Fibroblast of lung (primary cell): ENCODE measurements around the gene EXPH5. TPM values are rescaled to one million over a fixed set of nuclear protein-coding genes. Genes with fewer than 3 reads are reported as not detected.

Source experiments
- DNase-seq, 2 donors: peaks; one replicate each; pipeline versions ENCODE4 v3.0.0 to v3.0.0-alpha.2; 2010; ENCODE audit warnings: low read depth in 2 of 2
- H2AFZ ChIP-seq: 2 replicates; pipeline ENCODE4 v1.5.1; 2012; ENCODE audit warnings: low read length, control low read depth, inconsistent platforms
- H3K27ac ChIP-seq: 2 replicates; pipeline ENCODE4 v1.5.1; 2011; ENCODE audit warnings: low read length, control low read depth; ENCODE audit not compliant: insufficient read depth
- H3K27me3 ChIP-seq: 2 replicates; pipeline ENCODE4 v1.5.1; 2011; ENCODE audit warnings: mild to moderate bottlenecking, low read length; ENCODE audit not compliant: control insufficient read depth, insufficient read depth
- H3K36me3 ChIP-seq: 2 replicates; pipeline ENCODE4 v1.5.1; 2011; ENCODE audit warnings: low read length; ENCODE audit not compliant: control insufficient read depth, insufficient read depth
- H3K4me1 ChIP-seq: 2 replicates; pipeline ENCODE4 v1.5.1; 2011; ENCODE audit warnings: low read length; ENCODE audit not compliant: control insufficient read depth, insufficient read depth; ENCODE audit errors: extremely low read depth
- H3K4me2 ChIP-seq: 2 replicates; pipeline ENCODE4 v1.5.1; 2011; ENCODE audit warnings: low read length, control low read depth; ENCODE audit not compliant: insufficient read depth; ENCODE audit errors: extremely low read depth
- H3K4me3 ChIP-seq, 4 experiments: fragments of 200-600 bp in 1 of 4; sonication (generic) in 1 of 4; replicated peaks in 1 of 4; 2 replicates each; pipeline ENCODE4 v1.5.1; 2011 to 2016; ENCODE audit warnings: low read length in 4 of 4, low read depth in 3 of 4, mild to moderate bottlenecking in 3 of 4, control low read depth in 2 of 4, inconsistent platforms in 1 of 4, mixed read lengths in 1 of 4; ENCODE audit not compliant: insufficient read depth in 1 of 4; ENCODE audit errors: control extremely low read depth in 1 of 4
- H3K79me2 ChIP-seq: 2 replicates; pipeline ENCODE4 v1.5.1; 2012; ENCODE audit warnings: mild to moderate bottlenecking, low read length, inconsistent platforms; ENCODE audit not compliant: control insufficient read depth, insufficient read depth
- H3K9ac ChIP-seq: 2 replicates; pipeline ENCODE4 v1.5.1; 2011; ENCODE audit warnings: mild to moderate bottlenecking, low read length, control low read depth; ENCODE audit not compliant: insufficient read depth
- H3K9me3 ChIP-seq: 2 replicates; pipeline ENCODE4 v1.5.1; 2012; ENCODE audit warnings: low read depth, low read length; ENCODE audit not compliant: control insufficient read depth, insufficient read depth
- H4K20me1 ChIP-seq: 2 replicates; pipeline ENCODE4 v1.5.1; 2011; ENCODE audit warnings: low read length; ENCODE audit not compliant: control insufficient read depth, insufficient read depth; ENCODE audit errors: extremely low read depth
- EZH2 ChIP-seq: IDR thresholded peaks from 2 replicates; pipeline ENCODE4 v1.5.1; 2012; ENCODE audit warnings: low read length, control low read depth, mild to moderate bottlenecking; ENCODE audit errors: missing control alignments
- polyA plus RNA-seq, 2 donors: library from polyadenylated mRNA; depleted of rRNA in 1 of 2; stranded (reverse) in 1 of 2; unstranded in 1 of 2; fragments of >200 nt; gene quantifications; 2 replicates each; pipeline ENCODE4 v1.2.1, GENCODE V29; 2011 to 2012; ENCODE audit warnings: missing spikeins in 1 of 2
- total RNA-seq: library from RNA; depleted of rRNA; stranded (reverse); fragments of >200 nt; gene quantifications from 2 replicates; pipeline ENCODE4 v1.2.1, GENCODE V29; 2014
- TF ChIP-seq, protein P1 (sequence below), 2 donors: IDR thresholded peaks in 1 of 2; conservative IDR thresholded peaks in 1 of 2; 1 replicate in 1 of 2; 2 replicates in 1 of 2; pipeline ENCODE4 v1.5.1; 2011 to 2012; ENCODE audit warnings: low read length in 2 of 2, control low read depth in 1 of 2, inconsistent platforms in 1 of 2, low read depth in 1 of 2, mild to moderate bottlenecking in 1 of 2

The EXPH5 gene
- total and polyA plus RNA-seq, 2 donors (not counting 1 experiment from before 2014, with no cell fraction given) = 2.9 to 11.2 TPM

DNA sequence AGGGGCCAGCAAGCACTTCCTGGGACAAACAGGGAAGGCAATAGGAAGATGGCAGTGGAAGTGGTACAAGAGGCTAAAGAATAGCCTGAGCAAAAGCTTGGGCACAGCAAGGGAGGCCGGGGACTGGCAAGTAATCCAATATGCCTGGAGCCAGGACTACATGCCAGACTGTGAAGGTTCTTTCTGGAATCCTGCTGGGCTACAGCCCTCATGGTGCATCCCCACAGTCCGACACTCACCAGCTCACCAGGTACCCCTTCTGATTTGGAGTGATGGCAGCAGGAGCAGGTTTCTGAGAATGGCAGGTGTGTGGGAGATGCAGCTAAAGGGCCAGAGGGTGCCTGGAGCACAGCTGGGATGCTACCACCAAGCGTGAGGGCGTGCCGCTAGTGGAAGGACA is 63.1 kb downstream of the EXPH5 start:
- Histone ChIP-seq H3K4me2 (no peak overlapping the region), H3K27me3 (no peaks in the 10 kb centered on the region), H3K79me2 (no peaks in the 10 kb centered on the region), H2AFZ (no peak overlapping the region), H3K36me3 (no peaks in the 10 kb centered on the region), H3K27ac (no peak overlapping the region), H3K9ac (no peak overlapping the region), H4K20me1 (no peaks in the 10 kb centered on the region), H3K4me1 (no peaks in the 10 kb centered on the region), H3K9me3 (no peaks in the 10 kb centered on the region), H3K4me3 (no peak overlapping the region)
- no peak for DNase-seq
- no peak for TF ChIP-seq EZH2
- TF ChIP-seq, protein P1, sequence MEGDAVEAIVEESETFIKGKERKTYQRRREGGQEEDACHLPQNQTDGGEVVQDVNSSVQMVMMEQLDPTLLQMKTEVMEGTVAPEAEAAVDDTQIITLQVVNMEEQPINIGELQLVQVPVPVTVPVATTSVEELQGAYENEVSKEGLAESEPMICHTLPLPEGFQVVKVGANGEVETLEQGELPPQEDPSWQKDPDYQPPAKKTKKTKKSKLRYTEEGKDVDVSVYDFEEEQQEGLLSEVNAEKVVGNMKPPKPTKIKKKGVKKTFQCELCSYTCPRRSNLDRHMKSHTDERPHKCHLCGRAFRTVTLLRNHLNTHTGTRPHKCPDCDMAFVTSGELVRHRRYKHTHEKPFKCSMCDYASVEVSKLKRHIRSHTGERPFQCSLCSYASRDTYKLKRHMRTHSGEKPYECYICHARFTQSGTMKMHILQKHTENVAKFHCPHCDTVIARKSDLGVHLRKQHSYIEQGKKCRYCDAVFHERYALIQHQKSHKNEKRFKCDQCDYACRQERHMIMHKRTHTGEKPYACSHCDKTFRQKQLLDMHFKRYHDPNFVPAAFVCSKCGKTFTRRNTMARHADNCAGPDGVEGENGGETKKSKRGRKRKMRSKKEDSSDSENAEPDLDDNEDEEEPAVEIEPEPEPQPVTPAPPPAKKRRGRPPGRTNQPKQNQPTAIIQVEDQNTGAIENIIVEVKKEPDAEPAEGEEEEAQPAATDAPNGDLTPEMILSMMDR (conservative IDR thresholded peaks at IDR 0.05 in 1 of 2, IDR thresholded peaks at IDR 0.05 in 1 of 2; ENCODE audit: low read depth in 1 of 2, low read length in 2 of 2) = no peak

DNA sequence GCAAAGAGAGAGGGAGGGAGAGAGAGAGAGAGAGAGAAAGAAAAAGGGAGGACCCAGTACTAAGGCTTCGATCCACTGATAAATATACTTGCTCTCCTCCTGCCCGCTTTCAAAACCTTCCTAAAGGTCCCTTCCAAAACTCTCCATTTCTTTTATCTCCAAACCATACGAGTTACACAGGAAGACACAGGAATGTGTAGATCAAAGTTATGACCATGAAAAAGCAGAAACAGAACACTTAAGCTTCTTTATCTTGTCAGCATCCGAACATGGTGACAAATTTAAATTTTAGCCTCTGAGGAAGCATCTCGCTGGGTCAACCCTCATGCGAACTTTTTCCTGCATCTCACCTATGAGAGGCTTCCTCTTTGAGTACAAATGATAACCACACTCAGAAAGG is 66.2 kb downstream of the EXPH5 start:
- Histone ChIP-seq H3K9ac (no peak overlapping the region), H3K79me2 (no peaks in the 10 kb centered on the region), H3K27me3 (no peaks in the 10 kb centered on the region), H3K9me3 (no peaks in the 10 kb centered on the region), H3K27ac (no peak overlapping the region), H2AFZ (no peak overlapping the region), H3K36me3 (no peaks in the 10 kb centered on the region), H4K20me1 (no peaks in the 10 kb centered on the region), H3K4me3 (no peak overlapping the region), H3K4me2 (no peak overlapping the region), H3K4me1 (no peaks in the 10 kb centered on the region)
- TF ChIP-seq, protein P1 (conservative IDR thresholded peaks at IDR 0.05 in 1 of 2, IDR thresholded peaks at IDR 0.05 in 1 of 2; ENCODE audit: low read depth in 1 of 2, low read length in 2 of 2) = no peak
- no peak for TF ChIP-seq EZH2
- no peak for DNase-seq

DNA sequence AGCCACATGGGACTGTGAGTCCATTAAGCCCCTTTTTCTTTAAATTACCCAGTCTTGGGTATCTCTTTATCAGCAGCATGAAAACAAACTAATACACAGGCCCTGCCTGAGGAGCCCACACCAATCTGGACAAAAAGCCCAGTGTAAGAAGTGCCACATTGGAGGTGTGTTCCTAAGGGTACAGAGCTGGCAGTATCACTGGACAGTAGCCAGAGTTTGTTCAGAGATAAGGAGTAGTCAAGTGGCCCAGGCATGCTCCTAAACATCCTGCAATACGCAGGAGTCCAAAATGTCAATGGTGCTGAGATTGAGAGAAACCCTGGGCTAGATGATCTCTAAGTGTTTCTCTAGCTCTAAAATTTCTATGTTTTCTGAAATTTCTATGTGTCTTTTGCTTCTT is 68.4 kb downstream of the EXPH5 start:
- TF ChIP-seq EZH2 = no peak
- TF ChIP-seq, protein P1 (conservative IDR thresholded peaks at IDR 0.05 in 1 of 2, IDR thresholded peaks at IDR 0.05 in 1 of 2; ENCODE audit: low read depth in 1 of 2, low read length in 2 of 2) = no peak
- H4K20me1 ChIP-seq = no peaks in the 10 kb centered on the region
- no peak overlapping the region for H2AFZ ChIP-seq
- no peak overlapping the region for H3K9ac ChIP-seq
- no peaks in the 10 kb centered on the region for H3K9me3 ChIP-seq
- no peaks in the 10 kb centered on the region for H3K79me2 ChIP-seq
- no peaks in the 10 kb centered on the region for H3K4me1 ChIP-seq
- no peak overlapping the region for H3K4me2 ChIP-seq
- no peak overlapping the region for H3K27ac ChIP-seq
- DNase-seq = no peak
- no peak overlapping the region for H3K4me3 ChIP-seq
- no peaks in the 10 kb centered on the region for H3K27me3 ChIP-seq
- H3K36me3 ChIP-seq = no peaks in the 10 kb centered on the region
